HG02571 (cell line): ENCODE results near the gene CYP2C18.
"Not testable (repeated sequence)": the region's sequence is repeated elsewhere in the genome, so short reads cannot be mapped to it uniquely, and the experiment has no call there.

Source experiments
- ATAC-seq: cut with Tn5 transposase; IDR thresholded peaks from one replicate; pipeline ENCODE4 v1.9.1; 2021; ENCODE audit warnings: mild to moderate bottlenecking, moderate library complexity; ENCODE audit not compliant: unreplicated experiment

Gene CYP2C18

DNA sequence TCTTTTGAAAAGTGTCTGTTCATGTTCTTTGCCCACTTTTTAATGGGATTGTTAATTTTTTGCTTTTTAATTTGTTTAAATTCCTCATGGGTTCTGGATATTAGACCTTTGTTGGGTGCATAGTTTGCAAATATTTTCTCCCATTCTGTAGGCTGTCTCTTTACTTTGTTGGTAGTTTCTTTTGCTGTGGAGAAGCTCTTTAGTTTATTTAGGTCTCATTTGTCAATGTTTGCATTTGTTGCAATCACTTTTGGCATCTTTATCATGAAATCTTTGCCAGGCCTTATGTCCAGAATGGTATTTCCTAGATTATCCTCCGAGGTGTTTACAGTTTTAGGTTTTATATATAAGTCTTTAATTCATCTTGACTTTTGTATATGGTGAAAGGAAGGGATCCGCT, 55.1 kb downstream of the CYP2C18 start:
- ATAC-seq = no peak

DNA sequence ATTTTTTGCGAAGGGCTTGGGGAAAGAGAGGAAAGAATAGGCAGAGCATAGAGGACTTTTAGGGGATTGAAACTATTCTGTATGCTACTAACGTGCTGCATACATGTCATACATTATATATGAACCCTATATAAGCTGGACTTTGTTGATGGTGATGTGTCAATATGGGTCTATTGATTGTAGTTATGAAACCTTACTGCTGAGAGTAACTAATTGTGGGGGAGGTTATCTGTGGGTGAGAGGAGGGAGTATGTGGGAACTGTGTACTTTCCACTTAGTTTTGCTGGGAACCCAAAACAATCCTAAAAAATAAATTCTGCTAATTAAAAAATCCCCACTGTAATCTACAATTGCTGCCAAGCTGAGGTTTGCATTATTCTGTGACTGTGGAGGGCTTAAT, 63.6 kb downstream of the CYP2C18 start:
- no peak for ATAC-seq

DNA sequence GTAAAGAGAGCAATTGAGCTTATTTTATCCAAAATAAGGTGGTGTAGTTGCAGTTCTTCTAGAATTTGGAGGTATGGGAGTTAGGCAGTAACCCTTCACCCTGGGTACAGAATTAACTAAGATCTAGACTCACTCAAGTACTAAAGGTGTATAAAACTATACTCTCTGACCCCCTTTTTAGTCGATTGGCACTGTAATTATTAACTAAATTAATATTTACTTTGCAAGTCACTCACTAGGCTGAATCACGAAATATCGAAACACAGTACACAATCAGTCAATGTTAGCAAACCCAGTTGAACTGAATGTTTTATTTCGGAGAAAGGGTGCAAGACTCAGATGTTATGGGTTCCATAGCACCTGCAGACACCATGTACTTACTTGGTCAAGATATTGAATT, 64.3 kb downstream of the CYP2C18 start:
- ATAC-seq = no peak

DNA sequence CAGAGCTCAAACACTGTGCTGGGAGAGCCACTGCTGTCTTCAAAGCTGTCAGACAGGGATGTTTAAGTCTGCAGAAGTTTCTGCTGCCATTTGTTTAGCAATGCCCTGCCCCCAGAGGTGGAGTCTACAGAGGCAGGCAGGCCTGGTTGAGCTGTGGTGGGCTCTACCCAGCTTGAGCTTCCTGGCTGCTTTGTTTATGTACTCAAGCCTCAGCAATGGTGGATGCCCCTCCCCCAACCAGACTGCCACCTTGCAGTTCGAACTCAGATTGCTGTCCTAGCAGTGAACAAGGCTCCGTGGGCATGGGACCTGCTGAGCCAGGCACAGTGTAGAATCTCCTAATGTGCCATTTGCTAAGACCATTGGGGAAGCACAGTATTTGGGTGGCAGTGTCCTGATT, 74.4 kb downstream of the CYP2C18 start:
- ATAC-seq = no peak

DNA sequence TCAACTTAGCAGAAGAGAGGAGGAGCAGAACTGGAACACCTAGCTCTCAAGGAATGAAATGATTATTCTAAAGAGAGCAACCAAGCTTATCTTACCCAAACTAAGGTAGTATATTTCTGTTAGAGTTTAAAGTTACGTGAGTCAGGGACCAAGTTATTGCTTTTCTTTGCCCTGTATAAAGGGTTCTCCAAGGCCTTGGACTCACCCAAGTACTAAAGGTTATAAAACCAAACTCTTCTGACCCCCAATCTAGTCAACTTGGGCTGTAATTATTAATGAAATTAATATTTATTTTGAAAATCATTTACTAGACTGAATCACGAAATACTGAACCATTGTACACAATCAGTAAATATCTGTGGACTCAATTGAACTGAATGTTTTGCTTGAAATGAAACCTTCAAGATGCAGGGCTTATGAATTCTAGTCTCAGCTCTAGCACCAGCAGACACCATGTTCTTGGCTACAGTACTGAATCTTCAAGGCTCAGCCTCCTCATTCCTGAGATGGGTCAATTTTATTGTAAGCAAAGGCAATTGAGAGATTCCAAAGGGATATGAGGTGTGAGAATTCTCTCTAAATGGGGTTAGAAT, 77.2 kb downstream of the CYP2C18 start:
- no peak for ATAC-seq

DNA sequence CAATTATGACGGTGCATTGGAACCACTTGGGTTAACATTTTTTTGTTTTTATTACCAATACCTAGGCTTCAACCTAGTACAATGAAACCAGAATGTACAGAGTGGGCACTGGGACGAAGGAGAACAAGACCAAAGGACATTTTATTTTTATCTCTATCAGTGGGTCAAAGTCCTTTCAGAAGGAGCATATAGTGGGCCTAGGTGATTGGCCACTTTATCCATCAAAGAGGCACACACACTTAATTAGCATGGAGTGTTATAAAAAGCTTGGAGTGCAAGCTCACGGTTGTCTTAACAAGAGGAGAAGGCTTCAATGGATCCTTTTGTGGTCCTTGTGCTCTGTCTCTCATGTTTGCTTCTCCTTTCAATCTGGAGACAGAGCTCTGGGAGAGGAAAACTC, 78.9 kb downstream of the CYP2C18 start, which contains the start of gene CYP2C19:
Gene CYP2C19 (plus strand): TSS at position 289 of the 400 bp plus-strand sequence. CDS start 25 bp downstream, at position 314.
- no peak for ATAC-seq

DNA sequence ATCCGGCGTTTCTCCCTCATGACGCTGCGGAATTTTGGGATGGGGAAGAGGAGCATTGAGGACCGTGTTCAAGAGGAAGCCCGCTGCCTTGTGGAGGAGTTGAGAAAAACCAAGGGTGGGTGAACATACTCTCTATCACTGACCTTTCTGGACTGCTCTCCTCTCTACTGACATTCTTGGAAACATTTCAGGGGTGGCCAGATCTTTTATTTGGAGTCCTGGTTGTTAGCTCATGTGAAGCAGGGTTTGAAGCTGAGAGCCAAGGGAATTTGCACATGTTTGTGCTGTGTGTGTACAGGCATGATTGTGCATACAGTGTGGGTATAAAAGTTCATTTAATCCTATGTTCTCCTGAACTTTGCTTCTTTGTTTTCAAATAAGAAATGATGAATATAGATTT, 91.9 kb downstream of the CYP2C18 start:
- ATAC-seq = not testable (repeated sequence)

DNA sequence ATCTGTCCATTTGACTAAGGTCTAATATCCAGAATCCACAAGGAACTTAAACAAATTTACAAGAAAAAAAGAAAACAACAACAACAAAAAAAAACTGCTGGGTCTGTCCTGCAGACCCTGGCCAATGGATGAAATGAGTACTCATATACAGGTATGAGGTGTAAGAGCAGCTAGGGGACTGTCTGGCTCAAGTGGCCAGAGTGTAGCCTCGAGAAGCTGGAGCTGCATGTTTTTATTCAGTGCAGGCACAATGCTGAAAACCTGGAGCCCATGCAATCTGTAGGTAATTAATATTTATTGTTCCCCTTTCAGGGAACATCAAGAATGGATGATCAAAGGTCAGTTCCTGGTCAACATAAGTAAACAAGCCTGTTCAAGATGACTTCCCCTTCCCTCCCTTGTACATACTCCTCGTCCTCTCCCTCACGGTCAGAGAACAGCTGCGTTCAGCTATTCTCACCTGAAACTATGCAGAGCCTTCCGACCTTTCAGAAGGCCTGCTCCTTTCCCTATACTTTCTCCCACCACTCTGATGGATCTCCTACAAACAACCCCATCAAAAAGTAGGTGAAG, 94.4 kb downstream of the CYP2C18 start:
- no peak for ATAC-seq

DNA sequence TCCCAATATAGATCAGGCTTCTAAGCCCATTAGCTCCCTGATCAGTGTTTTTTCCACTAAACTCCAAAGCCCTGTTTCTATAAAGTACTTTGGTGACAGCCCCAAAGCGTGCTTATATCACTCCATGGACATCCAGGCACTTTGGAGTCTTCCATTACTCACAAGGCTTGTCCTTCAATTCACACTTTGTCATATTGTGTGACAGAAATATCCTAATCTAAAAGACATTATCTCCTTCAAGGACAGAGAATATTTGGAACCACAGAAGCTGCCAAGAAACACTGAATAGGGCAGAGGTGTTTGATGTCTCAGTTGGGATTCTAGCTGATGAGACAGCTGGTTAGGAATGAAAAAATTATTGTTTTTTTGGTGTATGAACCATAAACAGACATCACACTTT, 97.3 kb downstream of the CYP2C18 start:
- no peak for ATAC-seq

DNA sequence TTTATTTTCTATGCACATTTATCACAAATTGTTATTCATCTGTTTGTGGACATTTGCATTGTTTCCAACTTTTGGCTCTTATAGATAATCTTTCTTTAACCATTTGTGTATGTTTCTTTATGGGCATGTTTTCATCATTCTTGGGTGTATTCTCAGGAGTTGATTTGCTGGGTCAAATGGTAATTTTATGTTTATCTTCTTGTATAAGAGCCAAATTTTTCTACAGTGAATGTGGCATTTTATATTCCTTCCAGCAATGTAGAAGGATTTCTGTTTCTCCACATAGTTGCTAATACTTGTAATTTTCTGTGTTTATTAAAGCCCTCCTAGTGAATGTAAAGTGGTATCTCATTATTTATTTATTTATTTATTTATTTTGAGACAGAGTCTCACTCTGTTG, 100.7 kb downstream of the CYP2C18 start:
- no peak for ATAC-seq

DNA sequence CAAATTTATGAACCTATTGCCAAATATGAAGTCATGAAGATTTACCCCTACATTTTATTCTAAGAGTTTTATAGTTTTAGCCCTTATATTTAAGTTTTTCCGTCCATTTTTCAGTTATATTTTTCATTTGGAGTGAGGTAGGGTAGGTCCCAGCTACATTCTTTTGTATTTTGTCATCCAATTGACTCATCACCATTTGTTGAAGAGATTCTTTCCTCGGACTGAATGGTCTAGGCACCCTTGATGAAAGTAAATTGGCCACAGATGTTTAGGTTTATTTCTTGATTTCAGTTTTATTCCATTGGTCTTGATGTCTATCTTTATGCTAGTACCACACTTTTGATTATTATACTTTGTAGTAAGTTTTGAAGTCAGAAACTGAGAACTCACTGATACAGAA, 101.7 kb downstream of the CYP2C18 start:
- ATAC-seq = no peak
